H9 (cell line): ENCODE results near the gene CYP27C1. TPM values are rescaled to one million over a fixed set of nuclear protein-coding genes. Genes with fewer than 3 reads are reported as not detected.

Source experiments
- DNase-seq: peaks from one replicate; pipeline ENCODE4 v3.0.0-alpha.2; 2017
- H2AFZ ChIP-seq: one replicate; pipeline ENCODE4 v1.6.1; 2013; ENCODE audit warnings: mild to moderate bottlenecking, low read length, control low read depth, moderate library complexity
- H2AK5ac ChIP-seq: 2 replicates; pipeline ENCODE4 v1.6.1; 2013; ENCODE audit warnings: low read length, control low read depth, mixed read lengths; ENCODE audit not compliant: insufficient read length
- H2BK120ac ChIP-seq: one replicate; pipeline ENCODE4 v1.6.1; 2013; ENCODE audit warnings: low read depth, mild to moderate bottlenecking, low read length, control low read depth, inconsistent platforms; ENCODE audit not compliant: poor library complexity, severe bottlenecking
- H2BK12ac ChIP-seq: 2 replicates; pipeline ENCODE4 v1.6.1; 2013; ENCODE audit warnings: low read length, control low read depth, mixed read lengths, low read depth; ENCODE audit not compliant: insufficient read length
- H2BK15ac ChIP-seq: 2 replicates; pipeline ENCODE4 v1.6.1; 2013; ENCODE audit warnings: low read depth, low read length, control low read depth
- H2BK20ac ChIP-seq: one replicate; pipeline ENCODE4 v1.6.1; 2013; ENCODE audit warnings: low read depth, mild to moderate bottlenecking, low read length, control low read depth, inconsistent platforms; ENCODE audit not compliant: poor library complexity, severe bottlenecking
- H2BK5ac ChIP-seq: 2 replicates; pipeline ENCODE4 v1.6.1; 2013; ENCODE audit warnings: low read length, control low read depth, mixed read lengths; ENCODE audit not compliant: insufficient read length
- H3K14ac ChIP-seq: 2 replicates; pipeline ENCODE4 v1.6.1; 2013; ENCODE audit warnings: low read length, control low read depth; ENCODE audit not compliant: insufficient read depth
- H3K18ac ChIP-seq: 2 replicates; pipeline ENCODE4 v1.6.1; 2013; ENCODE audit warnings: low read depth, mild to moderate bottlenecking, mixed read lengths, low read length, control low read depth; ENCODE audit not compliant: insufficient read length
- H3K23ac ChIP-seq: 2 replicates; pipeline ENCODE4 v1.6.1; 2013; ENCODE audit warnings: low read length, control low read depth, mixed read lengths, low read depth; ENCODE audit not compliant: insufficient read length
- H3K23me2 ChIP-seq: 2 replicates; pipeline ENCODE4 v1.6.1; 2013; ENCODE audit warnings: low read depth, mild to moderate bottlenecking, mixed read lengths, low read length, control low read depth; ENCODE audit not compliant: insufficient read length, poor library complexity, severe bottlenecking
- H3K27ac ChIP-seq: 2 replicates; pipeline ENCODE4 v1.5.1; 2013; ENCODE audit warnings: low read length, control low read depth, mixed read lengths, low read depth; ENCODE audit not compliant: insufficient read length
- H3K27me3 ChIP-seq: 2 replicates; pipeline ENCODE4 v1.6.1; 2013; ENCODE audit warnings: low read length, control low read depth, inconsistent platforms; ENCODE audit not compliant: insufficient read depth
- H3K4ac ChIP-seq: 2 replicates; pipeline ENCODE4 v1.6.1; 2013; ENCODE audit warnings: low read depth, mild to moderate bottlenecking, control low read depth, inconsistent platforms, low read length, moderate library complexity
- H3K4me1 ChIP-seq: 2 replicates; pipeline ENCODE4 v1.6.1; 2013; ENCODE audit warnings: low read length, control low read depth, inconsistent platforms; ENCODE audit not compliant: insufficient read depth
- H3K4me2 ChIP-seq: 2 replicates; pipeline ENCODE4 v1.6.1; 2013; ENCODE audit warnings: low read length, control low read depth, mixed read lengths; ENCODE audit not compliant: insufficient read length, insufficient read depth
- H3K56ac ChIP-seq: 2 replicates; pipeline ENCODE4 v1.6.1; 2013; ENCODE audit warnings: low read depth, mild to moderate bottlenecking, mixed read lengths, low read length, control low read depth; ENCODE audit not compliant: insufficient read length
- H3K79me1 ChIP-seq: 2 replicates; pipeline ENCODE4 v1.6.1; 2013; ENCODE audit warnings: low read depth, mild to moderate bottlenecking, moderate library complexity, low read length, control low read depth, inconsistent platforms; ENCODE audit not compliant: insufficient read depth, poor library complexity, severe bottlenecking
- H3K79me2 ChIP-seq: 2 replicates; pipeline ENCODE4 v1.6.1; 2013; ENCODE audit warnings: low read length, control low read depth, inconsistent platforms; ENCODE audit not compliant: insufficient read depth
- H3K9ac ChIP-seq: 2 replicates; pipeline ENCODE4 v1.6.1; 2013; ENCODE audit warnings: low read length, control low read depth, mixed read lengths; ENCODE audit not compliant: insufficient read length; ENCODE audit errors: extremely low read depth
- H3K9me3 ChIP-seq: one replicate; pipeline ENCODE4 v1.6.1; 2013; ENCODE audit warnings: low read depth, low read length, inconsistent platforms; ENCODE audit not compliant: control insufficient read depth
- H3T11ph ChIP-seq: one replicate; pipeline ENCODE4 v1.6.1; 2013; ENCODE audit warnings: mild to moderate bottlenecking, low read length, control low read depth, inconsistent platforms
- H4K20me1 ChIP-seq: one replicate; pipeline ENCODE4 v1.6.1; 2013; ENCODE audit not compliant: control insufficient read depth, insufficient read length, insufficient read depth
- H4K5ac ChIP-seq: 2 replicates; pipeline ENCODE4 v1.6.1; 2013; ENCODE audit warnings: low read depth, mild to moderate bottlenecking, mixed read lengths, low read length, control low read depth; ENCODE audit not compliant: insufficient read length
- H4K8ac ChIP-seq: replicated peaks from 2 replicates; pipeline ENCODE4 v1.6.1; 2013; ENCODE audit warnings: low read length, control low read depth, mixed read lengths, low read depth; ENCODE audit not compliant: insufficient read length
- H4K91ac ChIP-seq: 2 replicates; pipeline ENCODE4 v1.6.1; 2013; ENCODE audit warnings: low read depth, mild to moderate bottlenecking, moderate library complexity, mixed read lengths, low read length, control low read depth; ENCODE audit not compliant: insufficient read length
- H3K27ac Mint-ChIP-seq, 3 experiments: 2 replicates in 2 of 3; 3 replicates in 1 of 3; pipeline ENCODE4 v1.8.0; 2020 to 2021; ENCODE audit warnings: mixed read lengths in 3 of 3, mild to moderate bottlenecking in 1 of 3, moderate library complexity in 1 of 3
- H3K27me3 Mint-ChIP-seq: 2 replicates; pipeline ENCODE4 v1.8.0; 2021; ENCODE audit warnings: low read depth, mild to moderate bottlenecking, moderate library complexity, mixed read lengths
- H3K36me3 Mint-ChIP-seq, 3 experiments: 2 replicates in 2 of 3; 3 replicates in 1 of 3; pipeline ENCODE4 v1.8.0; 2020 to 2021; ENCODE audit warnings: low read depth in 3 of 3, mixed read lengths in 3 of 3; ENCODE audit not compliant: insufficient read depth in 1 of 3
- H3K4me1 Mint-ChIP-seq, 2 experiments: 2 replicates each; pipeline ENCODE4 v1.8.0; 2020; ENCODE audit warnings: mixed read lengths in 2 of 2
- H3K4me3 Mint-ChIP-seq, 2 experiments: 2 replicates in 1 of 2; 3 replicates in 1 of 2; pipeline ENCODE4 v1.8.0; 2020 to 2021; ENCODE audit warnings: mild to moderate bottlenecking in 2 of 2, mixed read lengths in 2 of 2, moderate library complexity in 1 of 2
- H3K9me3 Mint-ChIP-seq, 2 experiments: 2 replicates in 1 of 2; 3 replicates in 1 of 2; pipeline ENCODE4 v1.8.0; 2020; ENCODE audit warnings: mild to moderate bottlenecking in 2 of 2, mixed read lengths in 2 of 2, moderate library complexity in 1 of 2
- CTCF ChIP-seq: fragments of 200-600 bp; sonication (generic); conservative IDR thresholded peaks from 3 replicates; pipeline ENCODE4 v1.8.0; 2021; ENCODE audit warnings: antibody characterized with exemption, mild to moderate bottlenecking
- WGBS: extraction: QIAGEN DNeasy Blood & Tissue Kit; methylation state at CpG from one replicate; pipeline ENCODE4 v1.1.7; 2013; ENCODE audit warnings: missing lambda C conversion rate, low lambda C conversion rate, mixed read lengths; ENCODE audit not compliant: insufficient read length; ENCODE audit errors: extremely low coverage; 5-methylcytosine and 5-hydroxymethylcytosine counted together
- total RNA-seq: library from RNA; stranded (reverse); gene quantifications from 2 replicates; pipeline ENCODE4 v1.2.1, GENCODE V29; 2021

Gene CYP27C1
- total RNA-seq, 1 experiment from 2014 or later: 2.3 TPM

GRCh38 chr2:127205218-127206125 lies 14.6 kb downstream of the CYP27C1 start:
- H3K27ac Mint-ChIP-seq: peak overlapping the region in 1 of 3 experiments; percentile 66; a peak in 1 of 7 replicates
- Histone ChIP-seq H2BK5ac (no peak overlapping the region), H3K27me3 (no peaks in the 10 kb centered on the region), H3K56ac (no peak overlapping the region), H3K4me1 (peaks cover 4% of the 10 kb centered on the region; the same call in 1 of the 2 replicates), H3K23me2 (peaks cover 2% of the 10 kb centered on the region), H3K79me2 (no peaks in the 10 kb centered on the region), H2BK12ac (no peak overlapping the region), H2BK20ac (no peak overlapping the region), H3K18ac (no peak overlapping the region), H4K91ac (no peak overlapping the region), H4K5ac (no peak overlapping the region), H3K79me1 (no peaks in the 10 kb centered on the region), H2AK5ac (no peak overlapping the region), H3K9ac (no peak overlapping the region), H3K27ac (no peak overlapping the region), H3K14ac (no peak overlapping the region), H3K23ac (no peak overlapping the region), H2BK120ac (no peak overlapping the region), H2BK15ac (no peak overlapping the region), H3K9me3 (no peaks in the 10 kb centered on the region), H2AFZ (no peak overlapping the region), H3K4ac (no peak overlapping the region), H4K8ac (no peak overlapping the region), H3T11ph (no peak overlapping the region), H3K4me2 (no peak overlapping the region), H4K20me1 (no peaks in the 10 kb centered on the region)
- no CpG with 5 or more reads among the region's 35 CpGs for WGBS
- H3K4me1 Mint-ChIP-seq: peaks cover 37 to 51% of the 10 kb centered on the region in 2 experiments
- no peaks in the 10 kb centered on the region for H3K9me3 Mint-ChIP-seq
- no peaks in the 10 kb centered on the region; a peak in 2 of 7 replicates for H3K36me3 Mint-ChIP-seq
- H3K27me3 Mint-ChIP-seq: peaks cover 10% of the 10 kb centered on the region
- DNase-seq: peak; percentile 60
- TF ChIP-seq CTCF: no peak
- H3K4me3 Mint-ChIP-seq: no peak overlapping the region
